Neural progenitor cell (in vitro differentiated cells): ENCODE data around the gene MCUR1.

Experiments used
- EZH2 ChIP-seq: fragments of 200-600 bp; sonication (generic); IDR thresholded peaks from 2 replicates; pipeline ENCODE4 v1.6.1; 2017; ENCODE audit warnings: antibody characterized with exemption, mild to moderate bottlenecking, moderate library complexity
- EZH2phosphoT487 ChIP-seq: fragments of 200-600 bp; sonication (generic); IDR thresholded peaks from 2 replicates; pipeline ENCODE4 v1.6.1; 2017; ENCODE audit warnings: antibody characterized with exemption
- TF ChIP-seq, protein P1 (sequence below): fragments of 200-600 bp; sonication (generic); IDR thresholded peaks from 2 replicates; pipeline ENCODE4 v1.5.1; 2017; ENCODE audit warnings: antibody characterized with exemption, mild to moderate bottlenecking

DNA sequence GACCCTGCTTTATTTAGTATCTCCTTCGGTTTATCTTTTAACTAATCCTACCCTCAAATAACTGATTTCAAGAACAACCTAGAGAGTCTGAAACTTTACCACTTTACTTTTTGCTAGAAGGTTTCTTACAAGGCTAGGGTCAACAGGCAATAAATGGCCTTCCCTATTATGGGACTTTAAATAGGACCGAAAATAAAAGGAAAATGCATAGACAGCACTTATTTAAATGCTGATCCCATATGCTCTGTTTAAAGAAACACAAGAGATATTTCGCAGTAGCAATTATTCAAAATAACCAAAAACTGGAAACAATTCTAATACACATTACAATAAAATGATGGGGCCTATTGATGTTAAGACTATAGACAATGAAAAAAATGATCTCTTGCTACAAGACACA is 13.7 kb downstream of the MCUR1 start:
- TF ChIP-seq, protein P1, sequence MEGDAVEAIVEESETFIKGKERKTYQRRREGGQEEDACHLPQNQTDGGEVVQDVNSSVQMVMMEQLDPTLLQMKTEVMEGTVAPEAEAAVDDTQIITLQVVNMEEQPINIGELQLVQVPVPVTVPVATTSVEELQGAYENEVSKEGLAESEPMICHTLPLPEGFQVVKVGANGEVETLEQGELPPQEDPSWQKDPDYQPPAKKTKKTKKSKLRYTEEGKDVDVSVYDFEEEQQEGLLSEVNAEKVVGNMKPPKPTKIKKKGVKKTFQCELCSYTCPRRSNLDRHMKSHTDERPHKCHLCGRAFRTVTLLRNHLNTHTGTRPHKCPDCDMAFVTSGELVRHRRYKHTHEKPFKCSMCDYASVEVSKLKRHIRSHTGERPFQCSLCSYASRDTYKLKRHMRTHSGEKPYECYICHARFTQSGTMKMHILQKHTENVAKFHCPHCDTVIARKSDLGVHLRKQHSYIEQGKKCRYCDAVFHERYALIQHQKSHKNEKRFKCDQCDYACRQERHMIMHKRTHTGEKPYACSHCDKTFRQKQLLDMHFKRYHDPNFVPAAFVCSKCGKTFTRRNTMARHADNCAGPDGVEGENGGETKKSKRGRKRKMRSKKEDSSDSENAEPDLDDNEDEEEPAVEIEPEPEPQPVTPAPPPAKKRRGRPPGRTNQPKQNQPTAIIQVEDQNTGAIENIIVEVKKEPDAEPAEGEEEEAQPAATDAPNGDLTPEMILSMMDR = no peak
- TF ChIP-seq EZH2 (no peak), EZH2phosphoT487 (no peak)
